Measurements from ENCODE around the gene FDPS. TPM values are rescaled to one million over a fixed set of nuclear protein-coding genes. Genes with fewer than 3 reads are reported as not detected.

FDPS gene
- total and polyA plus RNA-seq, 9 donors, result 50.7 to 423 (median 80.8) TPM

- H3K27me3 ChIP-seq, result no peaks in the 10 kb centered on the region
- peaks cover 7% of the 10 kb centered on the region for H3K4me1 ChIP-seq (ENCODE audit: insufficient read depth)
- intact Hi-C loops (cut with DNase I), result loop anchor here (5.0 to 10.0 kb wide), 6 partner anchors 45 to 147 kb away; partner anchors contain the start of genes HCN3 (in 3 of the 4), ENTREP3 (in 2 of the 4), KRTCAP2 (in 1 of the 4) and MTX1 (in 1 of the 4)
- H3K36me3 ChIP-seq, result no peaks in the 10 kb centered on the region
- WGBS, 3 donors, result 31 to 34% (median 33%) methylated on average over 27 of the region's 27 CpGs
- peak overlapping the region; percentile 94 to 96 for H3K27ac ChIP-seq
- TF ChIP-seq CTCF (IDR thresholded peaks at IDR 0.05) (no peak), EP300 (IDR thresholded peaks at IDR 0.05) (no peak), POLR2A (IDR thresholded peaks at IDR 0.05) (no peak)
- peak overlapping the region; percentile 74 for H3K4me3 ChIP-seq
- no peaks in the 10 kb centered on the region for H3K9me3 ChIP-seq
- DNase-seq, result peak; percentile 40 to 62 (median 47)
Observed at GRCh38 chr1:155321639-155322503, 13.2 kb downstream of the FDPS start.

GRCh38 chr1:155322571-155322952, 13.9 kb downstream of the FDPS start:
- intact Hi-C loops (cut with DNase I), result loop anchor here (5.0 to 10.0 kb wide), 6 partner anchors 45 to 148 kb away; partner anchors contain the start of genes HCN3 (in 3 of the 4), ENTREP3 (in 2 of the 4), KRTCAP2 (in 1 of the 4) and MTX1 (in 1 of the 4)

GRCh38 chr1:155322953-155323728, 14.5 kb downstream of the FDPS start:
- Histone ChIP-seq H3K36me3 (no peaks in the 10 kb centered on the region), H3K9me3 (no peaks in the 10 kb centered on the region), H3K27ac (peak overlapping the region; percentile 94 to 96), H3K27me3 (no peaks in the 10 kb centered on the region), H3K4me1 (ENCODE audit: insufficient read depth) (peaks cover 7% of the 10 kb centered on the region), H3K4me3 (peak overlapping the region; percentile 74)
- 1% methylated on average over 23 to 58 of the region's 58 CpGs for WGBS, 3 donors
- intact Hi-C loops (cut with DNase I), result loop anchor here (5.0 to 10.0 kb wide), 6 partner anchors 46 to 148 kb away; partner anchors contain the start of genes HCN3 (in 3 of the 4), ENTREP3 (in 2 of the 4), KRTCAP2 (in 1 of the 4) and MTX1 (in 1 of the 4)
- peak; percentile 86 to 93 (median 91) for DNase-seq
- TF ChIP-seq POLR2A (IDR thresholded peaks at IDR 0.05), result peak; percentile 46
- TF ChIP-seq EP300 (IDR thresholded peaks at IDR 0.05), result peak; percentile 8
- peak; percentile 96 to 97 (median 97) for TF ChIP-seq CTCF (IDR thresholded peaks at IDR 0.05)

More at GRCh38 chr1:155322571-155322952, 13.9 kb downstream of the FDPS start:
- H3K9me3 ChIP-seq, result no peaks in the 10 kb centered on the region
- H3K36me3 ChIP-seq, result no peaks in the 10 kb centered on the region
- no peak for TF ChIP-seq EP300 (IDR thresholded peaks at IDR 0.05)
- TF ChIP-seq POLR2A (IDR thresholded peaks at IDR 0.05), result no peak
- TF ChIP-seq CTCF (IDR thresholded peaks at IDR 0.05), result no peak
- DNase-seq, result peak in 4 of 5 donors; percentile 51 to 71 (median 66)
- WGBS, 3 donors, result 1% methylated on average over 23 to 28 of the region's 28 CpGs
- H3K27me3 ChIP-seq, result no peaks in the 10 kb centered on the region
- H3K4me3 ChIP-seq, result peak overlapping the region; percentile 74
- peak overlapping the region; percentile 94 to 96 for H3K27ac ChIP-seq
- peaks cover 7% of the 10 kb centered on the region for H3K4me1 ChIP-seq (ENCODE audit: insufficient read depth)

- peaks cover 7% of the 10 kb centered on the region for H3K4me1 ChIP-seq (ENCODE audit: insufficient read depth)
- peak; percentile 90 to 94 (median 93) for DNase-seq
- H3K27me3 ChIP-seq, result no peaks in the 10 kb centered on the region
- intact Hi-C loops (cut with DNase I), result loop anchor here (5.0 to 10.0 kb wide), 6 partner anchors 46 to 149 kb away; partner anchors contain the start of genes HCN3 (in 3 of the 4), ENTREP3 (in 2 of the 4), KRTCAP2 (in 1 of the 4) and MTX1 (in 1 of the 4)
- WGBS, 3 donors, result 0 to 1% (median 0%) methylated on average over 21 to 29 of the region's 29 CpGs
- H3K27ac ChIP-seq, result peak overlapping the region; percentile 94 to 96
- H3K9me3 ChIP-seq, result no peaks in the 10 kb centered on the region
- H3K36me3 ChIP-seq, result no peaks in the 10 kb centered on the region
- H3K4me3 ChIP-seq, result peak overlapping the region; percentile 74
- TF ChIP-seq EP300 (IDR thresholded peaks at IDR 0.05), result no peak
Observed at GRCh38 chr1:155323729-155324036, 15.0 kb downstream of the FDPS start.
